ENCODE data around the gene QRFP. TPM values are rescaled to one million over a fixed set of nuclear protein-coding genes. Genes with fewer than 3 reads are reported as not detected.

Gene QRFP
- total RNA-seq, 1 experiment from 2014 or later: not detected

- Histone ChIP-seq H3K79me2 (ENCODE audit: low read length) (no peaks in the 10 kb centered on the region), H3K27me3 (ENCODE audit: low read length) (peaks cover 8% of the 10 kb centered on the region; the same call in 1 of the 2 replicates), H3K9me3 (ENCODE audit: low read length) (no peaks in the 10 kb centered on the region), H3K27ac (ENCODE audit: low read length) (no peak within 1 kb of the TSS), H3F3A (ENCODE audit: low read length, unreplicated experiment) (no peaks in the 10 kb centered on the region), H4K20me1 (ENCODE audit: low read length) (no peaks in the 10 kb centered on the region), H3K4me3 (ENCODE audit: low read length) (peak within 1 kb of the TSS; percentile 79), H3K4me2 (ENCODE audit: low read length) (peak within 1 kb of the TSS; percentile 95), H3K4me1 (ENCODE audit: insufficient read depth, low read length) (peaks cover 12% of the 10 kb centered on the region), H3K9me2 (replicated peaks; ENCODE audit: low read length) (no peaks in the 10 kb centered on the region), H3K9ac (ENCODE audit: low read length) (no peak within 1 kb of the TSS), H3K36me3 (ENCODE audit: low read depth, low read length) (no peaks in the 10 kb centered on the region), H2AFZ (ENCODE audit: low read length) (peak within 1 kb of the TSS; percentile 94)
- BruUV-seq (replicated peaks): no TSS peak
- ChIA-PET POLR2A (ENCODE audit: unreplicated experiment) (no interaction called here), CTCF (no interaction called here)
- ATAC-seq (peak; percentile 38), DNase-seq (peak; percentile 40)
- intact Hi-C loops (cut with micrococcal nuclease): no loop called here
- TF ChIP-seq CTCF (conservative IDR thresholded peaks at IDR 0.05; ENCODE audit: low read depth, low read length) (peak; percentile 44; the same call in 1 of the 2 replicates), EZH2 (IDR thresholded peaks at IDR 0.05; ENCODE audit: low read length, unreplicated experiment) (no peak), EZH2phosphoT487 (IDR thresholded peaks at IDR 0.05; ENCODE audit: borderline replicate concordance, low read length) (no peak)
These were observed 42.2 kb upstream of the QRFP start, which contains the start of gene FIBCD1 for GRCh38 chr9:130938652-130939404. Gene FIBCD1 (minus strand): TSS chr9:130939247. CDS start chr9:130938607, 640 bp downstream.

- intact Hi-C loops (cut with micrococcal nuclease): no loop called here
- H3K27ac ChIP-seq (ENCODE audit: low read length): no peak overlapping the region
- POLR2A ChIA-PET (ENCODE audit: unreplicated experiment): no interaction called here
- CTCF ChIA-PET: no interaction called here
- peak overlapping the region; percentile 50 for H3K4me3 ChIP-seq (ENCODE audit: low read length)
- no peaks in the 10 kb centered on the region for H4K20me1 ChIP-seq (ENCODE audit: low read length)
- H3K27me3 ChIP-seq (ENCODE audit: low read length): peaks cover 8% of the 10 kb centered on the region; the same call in 1 of the 2 replicates
- H3K36me3 ChIP-seq (ENCODE audit: low read depth, low read length): no peaks in the 10 kb centered on the region
- DNase-seq (no peak), ATAC-seq (no peak)
- H2AFZ ChIP-seq (ENCODE audit: low read length): no peak overlapping the region
- H3K9me2 ChIP-seq (replicated peaks; ENCODE audit: low read length): no peaks in the 10 kb centered on the region
- peaks cover 14% of the 10 kb centered on the region for H3K4me1 ChIP-seq (ENCODE audit: insufficient read depth, low read length)
- H3K9me3 ChIP-seq (ENCODE audit: low read length): no peaks in the 10 kb centered on the region
- no peak for TF ChIP-seq EZH2 (IDR thresholded peaks at IDR 0.05; ENCODE audit: low read length, unreplicated experiment)
- no peaks in the 10 kb centered on the region for H3K79me2 ChIP-seq (ENCODE audit: low read length)
- H3K4me2 ChIP-seq (ENCODE audit: low read length): peak overlapping the region; percentile 73
- no TSS peak for BruUV-seq (replicated peaks)
- no peak overlapping the region for H3K9ac ChIP-seq (ENCODE audit: low read length)
- no peaks in the 10 kb centered on the region for H3F3A ChIP-seq (ENCODE audit: low read length, unreplicated experiment)
These were observed 41.6 kb upstream of the QRFP start for GRCh38 chr9:130938184-130938651.

GRCh38 chr9:130937146-130938076 is 40.8 kb upstream of the QRFP start:
- Histone ChIP-seq H2AFZ (ENCODE audit: low read length) (no peak overlapping the region), H4K20me1 (ENCODE audit: low read length) (no peaks in the 10 kb centered on the region), H3K4me1 (ENCODE audit: insufficient read depth, low read length) (peaks cover 21% of the 10 kb centered on the region), H3K9me3 (ENCODE audit: low read length) (no peaks in the 10 kb centered on the region), H3K4me2 (ENCODE audit: low read length) (peak overlapping the region; percentile 73), H3K9me2 (replicated peaks; ENCODE audit: low read length) (no peaks in the 10 kb centered on the region), H3K9ac (ENCODE audit: low read length) (no peak overlapping the region), H3K36me3 (ENCODE audit: low read depth, low read length) (no peaks in the 10 kb centered on the region), H3K27ac (ENCODE audit: low read length) (no peak overlapping the region), H3F3A (ENCODE audit: low read length, unreplicated experiment) (no peaks in the 10 kb centered on the region), H3K79me2 (ENCODE audit: low read length) (no peaks in the 10 kb centered on the region), H3K27me3 (ENCODE audit: low read length) (peaks cover 8% of the 10 kb centered on the region; the same call in 1 of the 2 replicates), H3K4me3 (ENCODE audit: low read length) (no peak overlapping the region)
- DNase-seq (no peak), ATAC-seq (no peak)
- BruUV-seq (replicated peaks): no TSS peak
- intact Hi-C loops (cut with micrococcal nuclease): no loop called here
- POLR2A ChIA-PET (ENCODE audit: unreplicated experiment): no interaction called here
- CTCF ChIA-PET: interaction anchor here (0.5 kb wide), 1 partner anchor 92 kb away, joined by 3 read pairs; no protein-coding TSS in a partner anchor
- no peak for TF ChIP-seq CTCF (conservative IDR thresholded peaks at IDR 0.05; ENCODE audit: low read depth, low read length)
- no peak for TF ChIP-seq EZH2phosphoT487 (IDR thresholded peaks at IDR 0.05; ENCODE audit: borderline replicate concordance, low read length)
- TF ChIP-seq EZH2 (IDR thresholded peaks at IDR 0.05; ENCODE audit: low read length, unreplicated experiment): no peak
